ENCODE data around the gene OXGR1. TPM values are rescaled to one million over a fixed set of nuclear protein-coding genes. Genes with fewer than 3 reads are reported as not detected.

Gene OXGR1
- total and polyA plus RNA-seq, 9 of the 15 experiments (the other 6 are each of a cell fraction or from before 2014, with no cell fraction given) = 0.03 TPM; not detected in 8

- Histone ChIP-seq H3K4me1 (replicated peaks in 1 of 2; ENCODE audit: control insufficient read depth in 2 of 2, insufficient read depth in 2 of 2, low read length in 2 of 2) (no peaks in the 10 kb centered on the region), H3K9me3 (replicated peaks; ENCODE audit: control insufficient read depth, insufficient read depth, low read depth, low read length) (no peaks in the 10 kb centered on the region), H3K4me3 (no peak overlapping the region), H3K79me2 (ENCODE audit: control insufficient read depth, insufficient read depth, low read length) (no peaks in the 10 kb centered on the region), H3K27me3 (ENCODE audit: control insufficient read depth in 2 of 2, insufficient read depth in 2 of 2, low read length in 2 of 2) (no peaks in the 10 kb centered on the region), H3K36me3 (ENCODE audit: control insufficient read depth, insufficient read depth, low read length) (no peaks in the 10 kb centered on the region), H3K9ac (ENCODE audit: insufficient read depth in 1 of 2, low read depth in 2 of 2, low read length in 2 of 2) (no peak overlapping the region), H3K4me2 (ENCODE audit: insufficient read depth, low read length) (no peak overlapping the region), H3K9me1 (ENCODE audit: control insufficient read depth, insufficient read depth, low read length) (no peaks in the 10 kb centered on the region), H3K27ac (ENCODE audit: extremely low read depth, low read depth, low read length) (no peak overlapping the region), H4K20me1 (replicated peaks; ENCODE audit: control insufficient read depth, insufficient read depth, low read length) (no peaks in the 10 kb centered on the region), H2AFZ (ENCODE audit: low read depth, low read length) (no peak overlapping the region)
- intact Hi-C loops (cut with micrococcal nuclease) = no loop called here
- ATAC-seq = no peak
- no TSS peak for BruUV-seq (replicated peaks)
- WGBS (ENCODE audit: insufficient coverage, low coverage, missing lambda C conversion rate) = 0% methylated on average over 2 of the region's 2 CpGs
- no peak for FAIRE-seq
- no peak for TF ChIP-seq ZNF740 (CRISPR knock-in tag; IDR thresholded peaks at IDR 0.05)
- TF ChIP-seq ZNF740 (tag; IDR thresholded peaks at IDR 0.05) = no peak
- no peak for TF ChIP-seq ZNF3 (CRISPR knock-in tag; IDR thresholded peaks at IDR 0.05)
- no peak for TF ChIP-seq NCOA2 (IDR thresholded peaks at IDR 0.05; ENCODE audit: partially characterized antibody in 2 of 2)
- TF ChIP-seq, protein P1, sequence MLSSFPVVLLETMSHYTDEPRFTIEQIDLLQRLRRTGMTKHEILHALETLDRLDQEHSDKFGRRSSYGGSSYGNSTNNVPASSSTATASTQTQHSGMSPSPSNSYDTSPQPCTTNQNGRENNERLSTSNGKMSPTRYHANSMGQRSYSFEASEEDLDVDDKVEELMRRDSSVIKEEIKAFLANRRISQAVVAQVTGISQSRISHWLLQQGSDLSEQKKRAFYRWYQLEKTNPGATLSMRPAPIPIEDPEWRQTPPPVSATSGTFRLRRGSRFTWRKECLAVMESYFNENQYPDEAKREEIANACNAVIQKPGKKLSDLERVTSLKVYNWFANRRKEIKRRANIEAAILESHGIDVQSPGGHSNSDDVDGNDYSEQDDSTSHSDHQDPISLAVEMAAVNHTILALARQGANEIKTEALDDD (IDR thresholded peaks at IDR 0.05) = no peak
- no peak for TF ChIP-seq HMGXB4 (CRISPR knock-in tag; IDR thresholded peaks at IDR 0.05)
- no peak for TF ChIP-seq NFXL1 (CRISPR knock-in tag; IDR thresholded peaks at IDR 0.05)
- no peak for TF ChIP-seq BRCA1 (IDR thresholded peaks at IDR 0.05)
- TF ChIP-seq BRCA1 (CRISPR knock-in tag; IDR thresholded peaks at IDR 0.05) = no peak
- no peak for TF ChIP-seq MTA1 (IDR thresholded peaks at IDR 0.05; ENCODE audit: borderline replicate concordance)
- TF ChIP-seq ESRRB (CRISPR knock-in tag; IDR thresholded peaks at IDR 0.05; ENCODE audit: borderline replicate concordance) = no peak
- no peak for TF ChIP-seq SRSF9 (IDR thresholded peaks at IDR 0.05; ENCODE audit: borderline replicate concordance, low read depth, low read length)
- in situ Hi-C loops (cut with MboI) = loop anchor here (10.0 kb wide), 1 partner anchor 562 kb away; no protein-coding TSS in a partner anchor
- POLR2A ChIA-PET = no interaction called here
- DNase-seq (ENCODE audit: extremely low read depth in 1 of 4, low spot score in 3 of 4) = no peak
- CTCF ChIA-PET (ENCODE audit: low intra/inter-chr PET ratio) = no interaction called here
These were observed 8.3 kb upstream of the OXGR1 start for GRCh38 chr13:97002581-97002980.

All from K562 (cell line).